Small intestine (tissue), 7 donors: ENCODE measurements around the gene FAAH2. TPM values are rescaled to one million over a fixed set of nuclear protein-coding genes. Genes with fewer than 3 reads are reported as not detected.
"Not testable (repeated sequence)": the region's sequence is repeated elsewhere in the genome, so short reads cannot be mapped to it uniquely, and the experiment has no call there.

Experiments
- DNase-seq, 2 donors: peaks; one replicate each; pipeline versions ENCODE4 v3.0.0 to v3.0.0-alpha.2; 2013
- FAIRE-seq: peaks from 2 replicates; lab custom pipeline; 2012; peaks lifted over from hg19 to GRCh38; lab: Jason Lieb, UNC
- H3K27ac ChIP-seq, 3 donors: one replicate each; pipeline ENCODE4 v1.5.1; 2013; ENCODE audit warnings: low read length in 2 of 3, mild to moderate bottlenecking in 2 of 3, control low read depth in 1 of 3, inconsistent platforms in 1 of 3, low read depth in 1 of 3, moderate library complexity in 1 of 3
- H3K27me3 ChIP-seq, 3 donors: one replicate each; pipeline ENCODE4 v1.6.1; 2013; ENCODE audit warnings: low read length in 3 of 3, inconsistent platforms in 1 of 3; ENCODE audit not compliant: control insufficient read depth in 3 of 3, insufficient read depth in 3 of 3
- H3K36me3 ChIP-seq, 3 donors: one replicate each; pipeline ENCODE4 v1.6.1; 2013; ENCODE audit warnings: low read length in 3 of 3, inconsistent platforms in 1 of 3, low read depth in 1 of 3, mild to moderate bottlenecking in 1 of 3, moderate library complexity in 1 of 3; ENCODE audit not compliant: control insufficient read depth in 3 of 3, insufficient read depth in 2 of 3
- H3K4me1 ChIP-seq, 3 donors: one replicate each; pipeline ENCODE4 v1.6.1; 2013; ENCODE audit warnings: low read length in 2 of 3, inconsistent platforms in 1 of 3, low read depth in 1 of 3, mild to moderate bottlenecking in 1 of 3, moderate library complexity in 1 of 3; ENCODE audit not compliant: control insufficient read depth in 3 of 3, insufficient read depth in 2 of 3
- H3K4me3 ChIP-seq, 3 donors: one replicate each; pipeline ENCODE4 v1.5.1; 2013; ENCODE audit warnings: low read length in 3 of 3, control low read depth in 1 of 3, inconsistent platforms in 1 of 3, low read depth in 1 of 3, mild to moderate bottlenecking in 1 of 3, moderate library complexity in 1 of 3
- H3K9me3 ChIP-seq, 2 donors: one replicate each; pipeline ENCODE4 v1.6.1; 2013; ENCODE audit warnings: low read depth in 1 of 2, low read length in 1 of 2; ENCODE audit not compliant: control insufficient read depth in 2 of 2, insufficient read depth in 1 of 2
- WGBS, 3 donors: extraction: QIAGEN DNeasy Blood & Tissue Kit; methylation state at CpG; one replicate each; pipeline ENCODE4 v1.1.7; 2013; 5-methylcytosine and 5-hydroxymethylcytosine counted together
- polyA plus RNA-seq, 4 donors: library from polyadenylated mRNA; stranded (reverse) in 3 of 4; unstranded in 1 of 4; fragments of 200-250 nt in 3 of 4; fragments of 120-200 nt in 1 of 4; gene quantifications; one replicate each; pipeline versions ENCODE4 v1.2.1 to v1.2.3, GENCODE V29; 2013
- donor health status: healthy with polysubstance abuse.
- donor health status: control.
- donor health status: control.
- donor health status: Bipolar disorder and iron deficiency.
- donor health status: healthy.

The FAAH2 gene
- polyA plus RNA-seq, 4 donors, result 1.3 to 13.3 (median 2.3) TPM

GRCh38 chrX:57353472-57354132 is 67.1 kb downstream of the FAAH2 start:
- Histone ChIP-seq H3K27ac (no peak overlapping the region), H3K4me3 (no peak overlapping the region), H3K4me1 (no peaks in the 10 kb centered on the region), H3K27me3 (no peaks in the 10 kb centered on the region), H3K36me3 (no peaks in the 10 kb centered on the region), H3K9me3 (no peaks in the 10 kb centered on the region)
- 57 to 81% (median 64%) methylated on average over 2 of the region's 2 CpGs for WGBS, 3 donors
- DNase-seq (no peak), FAIRE-seq (no peak)

- no peaks in the 10 kb centered on the region for H3K4me1 ChIP-seq
- peaks cover 0 to 2% (median 0%) of the 10 kb centered on the region in 3 donors for H3K27me3 ChIP-seq
- H3K9me3 ChIP-seq, result peaks cover 0 to 4% of the 10 kb centered on the region in 2 donors
- no peak overlapping the region for H3K27ac ChIP-seq
- DNase-seq (no peak), FAIRE-seq (no peak)
- no peak overlapping the region for H3K4me3 ChIP-seq
- whole genome bisulfite sequencing, 3 donors, result 41 to 60% (median 59%) methylated on average over 1 of the region's 1 CpG
- peaks cover 0 to 5% (median 0%) of the 10 kb centered on the region in 3 donors for H3K36me3 ChIP-seq
Observed at GRCh38 chrX:57364145-57364544, 77.6 kb downstream of the FAAH2 start.

GRCh38 chrX:57366430-57366829 is 79.9 kb downstream of the FAAH2 start:
- Histone ChIP-seq H3K36me3 (peaks cover 0 to 5% (median 0%) of the 10 kb centered on the region in 3 donors), H3K27me3 (peaks cover 0 to 2% (median 0%) of the 10 kb centered on the region in 3 donors), H3K4me3 (no peak overlapping the region), H3K9me3 (peaks cover 0 to 4% of the 10 kb centered on the region in 2 donors), H3K27ac (no peak overlapping the region), H3K4me1 (no peaks in the 10 kb centered on the region)
- DNase-seq (no peak), FAIRE-seq (no peak)
- 63 to 100% (median 88%) methylated on average over 4 of the region's 4 CpGs for WGBS, 3 donors

GRCh38 chrX:57367649-57368048 is 81.1 kb downstream of the FAAH2 start:
- WGBS, 3 donors, result 29 to 58% (median 39%) methylated on average over 1 of the region's 1 CpG
- Histone ChIP-seq H3K4me3 (no peak overlapping the region), H3K9me3 (peaks cover 0 to 4% of the 10 kb centered on the region in 2 donors), H3K27ac (no peak overlapping the region), H3K36me3 (peaks cover 0 to 5% (median 0%) of the 10 kb centered on the region in 3 donors), H3K4me1 (no peaks in the 10 kb centered on the region), H3K27me3 (peaks cover 0 to 2% (median 0%) of the 10 kb centered on the region in 3 donors)
- no peak for FAIRE-seq
- DNase-seq, result no peak

- H3K27ac ChIP-seq, result no peak overlapping the region
- peaks cover 0 to 5% (median 0%) of the 10 kb centered on the region in 3 donors for H3K36me3 ChIP-seq
- FAIRE-seq (no peak), DNase-seq (no peak)
- 47 to 69% methylated on average over 1 of the region's 1 CpG; no CpG with 5 or more reads in 1 of the 3 donors for whole genome bisulfite sequencing, 3 donors
- no peaks in the 10 kb centered on the region for H3K4me1 ChIP-seq
- no peak overlapping the region for H3K4me3 ChIP-seq
- H3K27me3 ChIP-seq, result no peaks in the 10 kb centered on the region
- peaks cover 0 to 4% of the 10 kb centered on the region in 2 donors for H3K9me3 ChIP-seq
Observed at GRCh38 chrX:57368158-57368557, 81.7 kb downstream of the FAAH2 start.

GRCh38 chrX:57379296-57379695 is 92.8 kb downstream of the FAAH2 start:
- DNase-seq (no peak), FAIRE-seq (peak; percentile 47)
- 70 to 90% (median 75%) methylated on average over 4 of the region's 4 CpGs for WGBS, 3 donors
- H3K4me3 ChIP-seq, result no peak overlapping the region
- H3K4me1 ChIP-seq, result no peaks in the 10 kb centered on the region
- H3K9me3 ChIP-seq, result no peaks in the 10 kb centered on the region
- H3K27ac ChIP-seq, result no peak overlapping the region
- H3K36me3 ChIP-seq, result no peaks in the 10 kb centered on the region
- no peaks in the 10 kb centered on the region for H3K27me3 ChIP-seq

- Histone ChIP-seq H3K4me1 (no peaks in the 10 kb centered on the region), H3K27me3 (no peaks in the 10 kb centered on the region), H3K4me3 (no peak overlapping the region), H3K9me3 (no peaks in the 10 kb centered on the region), H3K27ac (no peak overlapping the region), H3K36me3 (no peaks in the 10 kb centered on the region)
- FAIRE-seq (no peak), DNase-seq (no peak)
- 67 to 86% (median 81%) methylated on average over 3 of the region's 3 CpGs for WGBS, 3 donors
Observed at GRCh38 chrX:57380026-57380796, 93.7 kb downstream of the FAAH2 start.

GRCh38 chrX:57394162-57394561 is 107.7 kb downstream of the FAAH2 start:
- not testable (repeated sequence) for FAIRE-seq, H3K4me1 ChIP-seq, DNase-seq, H3K36me3 ChIP-seq, H3K27me3 ChIP-seq, H3K4me3 ChIP-seq, H3K27ac ChIP-seq, H3K9me3 ChIP-seq
- 88 to 96% (median 95%) methylated on average over 7 of the region's 7 CpGs for WGBS, 3 donors
